ENCODE measurements around the gene PLIN1. TPM values are rescaled to one million over a fixed set of nuclear protein-coding genes. Genes with fewer than 3 reads are reported as not detected.
"Not testable (repeated sequence)": the region's sequence is repeated elsewhere in the genome, so short reads cannot be mapped to it uniquely, and the experiment has no call there.

The PLIN1 gene
- total and polyA plus RNA-seq, 4 donors = 0.38 to 4.1 (median 2.6) TPM

- DNase-seq (no peak), ATAC-seq (ENCODE audit: low FRiP score) (no peak)
- 76 to 86% methylated on average over 1 of the region's 1 CpG for WGBS, 2 donors
- no peak overlapping the region for H3K4me3 ChIP-seq (ENCODE audit: low read length in 2 of 2)
- H3K27me3 ChIP-seq (ENCODE audit: control insufficient read depth in 1 of 2, insufficient read depth in 2 of 2, low read length in 1 of 2) = no peaks in the 10 kb centered on the region
- H3K4me1 ChIP-seq (ENCODE audit: control insufficient read depth in 1 of 2, insufficient read depth in 2 of 2, low read length in 2 of 2) = no peaks in the 10 kb centered on the region
- H3K27ac ChIP-seq (ENCODE audit: low read depth in 1 of 2, low read length in 2 of 2) = no peak overlapping the region
- no peaks in the 10 kb centered on the region for H3K9me3 ChIP-seq (ENCODE audit: control insufficient read depth, low read length)
- no peaks in the 10 kb centered on the region for H3K36me3 ChIP-seq (ENCODE audit: control insufficient read depth in 1 of 2, insufficient read depth in 2 of 2, low read length in 1 of 2)
- intact Hi-C loops (cut with DNase I) = loop anchor here (2.0 to 5.0 kb wide), 2 partner anchors 39 to 46 kb away; partner anchors contain the start of gene KIF7 (in 1 of the 2)
These were observed 14.5 kb upstream of the PLIN1 start for GRCh38 chr15:89693696-89694095.

- intact Hi-C loops (cut with DNase I) = loop anchor here in 1 of 2 donors (5.0 kb wide), 1 partner anchor 46 kb away; no protein-coding TSS in a partner anchor
- H3K27ac ChIP-seq (ENCODE audit: low read depth in 1 of 2, low read length in 2 of 2) = no peak overlapping the region
- H3K4me3 ChIP-seq (ENCODE audit: low read length in 2 of 2) = no peak overlapping the region
- DNase-seq (no peak), ATAC-seq (ENCODE audit: low FRiP score) (no peak)
- no peaks in the 10 kb centered on the region for H3K4me1 ChIP-seq (ENCODE audit: control insufficient read depth in 1 of 2, insufficient read depth in 2 of 2, low read length in 2 of 2)
- H3K27me3 ChIP-seq (ENCODE audit: control insufficient read depth in 1 of 2, insufficient read depth in 2 of 2, low read length in 1 of 2) = no peaks in the 10 kb centered on the region
- 33 to 64% methylated on average over 2 of the region's 2 CpGs for WGBS, 2 donors
- no peaks in the 10 kb centered on the region for H3K36me3 ChIP-seq (ENCODE audit: control insufficient read depth in 1 of 2, insufficient read depth in 2 of 2, low read length in 1 of 2)
- no peaks in the 10 kb centered on the region for H3K9me3 ChIP-seq (ENCODE audit: control insufficient read depth, low read length)
These were observed 13.9 kb upstream of the PLIN1 start for GRCh38 chr15:89693091-89693490.

GRCh38 chr15:89690276-89691218 is 11.4 kb upstream of the PLIN1 start, which contains the start of the genes PEX11A and WDR93:
PEX11A (minus strand) TSS chr15:89690754; CDS start chr15:89690632, 122 bp downstream.
WDR93 (plus strand) TSS chr15:89690811; CDS start chr15:89701747, 10,936 bp downstream.
- no peaks in the 10 kb centered on the region for H3K9me3 ChIP-seq (ENCODE audit: control insufficient read depth, low read length)
- DNase-seq (peak; percentile 90 to 93), ATAC-seq (ENCODE audit: low FRiP score) (peak; percentile 93)
- no peak within 1 kb of the TSS for H3K27ac ChIP-seq (ENCODE audit: low read depth in 1 of 2, low read length in 2 of 2)
- peaks cover 0 to 1% of the 10 kb centered on the region in 2 donors for H3K4me1 ChIP-seq (ENCODE audit: control insufficient read depth in 1 of 2, insufficient read depth in 2 of 2, low read length in 2 of 2)
- intact Hi-C loops (cut with DNase I) = loop anchor here in 1 of 2 donors (5.0 kb wide), 1 partner anchor 43 kb away; no protein-coding TSS in a partner anchor
- no peaks in the 10 kb centered on the region for H3K36me3 ChIP-seq (ENCODE audit: control insufficient read depth in 1 of 2, insufficient read depth in 2 of 2, low read length in 1 of 2)
- H3K27me3 ChIP-seq (ENCODE audit: control insufficient read depth in 1 of 2, insufficient read depth in 2 of 2, low read length in 1 of 2) = no peaks in the 10 kb centered on the region
- 2% methylated on average over 60 of the region's 60 CpGs for WGBS, 2 donors
- H3K4me3 ChIP-seq (ENCODE audit: low read length in 2 of 2) = peak within 1 kb of the TSS; percentile 71 to 78

- not testable (repeated sequence) for H3K36me3 ChIP-seq (ENCODE audit: control insufficient read depth in 1 of 2, insufficient read depth in 2 of 2, low read length in 1 of 2); H3K4me1 ChIP-seq (ENCODE audit: control insufficient read depth in 1 of 2, insufficient read depth in 2 of 2, low read length in 2 of 2); H3K27ac ChIP-seq (ENCODE audit: low read depth in 1 of 2, low read length in 2 of 2); H3K9me3 ChIP-seq (ENCODE audit: control insufficient read depth, low read length); H3K27me3 ChIP-seq (ENCODE audit: control insufficient read depth in 1 of 2, insufficient read depth in 2 of 2, low read length in 1 of 2); DNase-seq; ATAC-seq (ENCODE audit: low FRiP score)
- intact Hi-C loops (cut with DNase I) = loop anchor here in 1 of 2 donors (5.0 kb wide), 1 partner anchor 43 kb away; no protein-coding TSS in a partner anchor
- 34 to 39% methylated on average over 15 of the region's 15 CpGs for WGBS, 2 donors
- peak overlapping the region; percentile 71 to 78 for H3K4me3 ChIP-seq (ENCODE audit: low read length in 2 of 2)
These were observed 10.7 kb upstream of the PLIN1 start for GRCh38 chr15:89689930-89690275.

GRCh38 chr15:89686522-89686921 is 7.4 kb upstream of the PLIN1 start:
- intact Hi-C loops (cut with DNase I) = no loop called here
- Histone ChIP-seq H3K9me3 (ENCODE audit: control insufficient read depth, low read length) (no peaks in the 10 kb centered on the region), H3K4me3 (ENCODE audit: low read length in 2 of 2) (no peak overlapping the region), H3K27ac (ENCODE audit: low read depth in 1 of 2, low read length in 2 of 2) (peak overlapping the region in 1 of 2 donors; percentile 72), H3K4me1 (ENCODE audit: control insufficient read depth in 1 of 2, insufficient read depth in 2 of 2, low read length in 2 of 2) (peaks cover 0 to 1% of the 10 kb centered on the region in 2 donors), H3K36me3 (ENCODE audit: control insufficient read depth in 1 of 2, insufficient read depth in 2 of 2, low read length in 1 of 2) (no peaks in the 10 kb centered on the region), H3K27me3 (ENCODE audit: control insufficient read depth in 1 of 2, insufficient read depth in 2 of 2, low read length in 1 of 2) (no peaks in the 10 kb centered on the region)
- DNase-seq = no peak
- ATAC-seq (ENCODE audit: low FRiP score) = no peak

GRCh38 chr15:89685995-89686394 is 6.8 kb upstream of the PLIN1 start:
- Histone ChIP-seq H3K36me3 (ENCODE audit: control insufficient read depth in 1 of 2, insufficient read depth in 2 of 2, low read length in 1 of 2) (no peaks in the 10 kb centered on the region), H3K9me3 (ENCODE audit: control insufficient read depth, low read length) (no peaks in the 10 kb centered on the region), H3K4me3 (ENCODE audit: low read length in 2 of 2) (no peak overlapping the region), H3K27ac (ENCODE audit: low read depth in 1 of 2, low read length in 2 of 2) (peak overlapping the region in 1 of 2 donors; percentile 72), H3K27me3 (ENCODE audit: control insufficient read depth in 1 of 2, insufficient read depth in 2 of 2, low read length in 1 of 2) (no peaks in the 10 kb centered on the region), H3K4me1 (ENCODE audit: control insufficient read depth in 1 of 2, insufficient read depth in 2 of 2, low read length in 2 of 2) (peaks cover 1 to 3% of the 10 kb centered on the region in 2 donors)
- intact Hi-C loops (cut with DNase I) = no loop called here
- ATAC-seq (ENCODE audit: low FRiP score) = no peak
- no peak for DNase-seq
- WGBS, 2 donors = 68 to 79% methylated on average over 2 of the region's 2 CpGs

- DNase-seq (no peak), ATAC-seq (ENCODE audit: low FRiP score) (no peak)
- intact Hi-C loops (cut with DNase I) = loop anchor here in 1 of 2 donors (5.0 kb wide), 1 partner anchor 34 kb away; no protein-coding TSS in a partner anchor
- no peaks in the 10 kb centered on the region for H3K36me3 ChIP-seq (ENCODE audit: control insufficient read depth in 1 of 2, insufficient read depth in 2 of 2, low read length in 1 of 2)
- H3K27ac ChIP-seq (ENCODE audit: low read depth in 1 of 2, low read length in 2 of 2) = peak overlapping the region in 1 of 2 donors; percentile 39
- H3K9me3 ChIP-seq (ENCODE audit: control insufficient read depth, low read length) = no peaks in the 10 kb centered on the region
- peaks cover under 1 to 8% of the 10 kb centered on the region in 2 donors for H3K4me1 ChIP-seq (ENCODE audit: control insufficient read depth in 1 of 2, insufficient read depth in 2 of 2, low read length in 2 of 2)
- WGBS, 2 donors = 91 to 98% methylated on average over 2 of the region's 2 CpGs
- H3K27me3 ChIP-seq (ENCODE audit: control insufficient read depth in 1 of 2, insufficient read depth in 2 of 2, low read length in 1 of 2) = no peaks in the 10 kb centered on the region
- no peak overlapping the region for H3K4me3 ChIP-seq (ENCODE audit: low read length in 2 of 2)
These were observed 2.0 kb upstream of the PLIN1 start for GRCh38 chr15:89681146-89681545.

GRCh38 chr15:89680282-89680873 is 1.2 kb upstream of the PLIN1 start:
- no peak overlapping the region for H3K4me3 ChIP-seq (ENCODE audit: low read length in 2 of 2)
- peak overlapping the region in 1 of 2 donors; percentile 39 for H3K27ac ChIP-seq (ENCODE audit: low read depth in 1 of 2, low read length in 2 of 2)
- H3K27me3 ChIP-seq (ENCODE audit: control insufficient read depth in 1 of 2, insufficient read depth in 2 of 2, low read length in 1 of 2) = no peaks in the 10 kb centered on the region
- ATAC-seq (ENCODE audit: low FRiP score) (peak; percentile 92), DNase-seq (peak in 1 of 2 donors; percentile 72)
- 1 to 7% methylated on average over 5 of the region's 5 CpGs for WGBS, 2 donors
- H3K4me1 ChIP-seq (ENCODE audit: control insufficient read depth in 1 of 2, insufficient read depth in 2 of 2, low read length in 2 of 2) = peaks cover 0 to 8% of the 10 kb centered on the region in 2 donors
- intact Hi-C loops (cut with DNase I) = loop anchor here in 1 of 2 donors (5.0 kb wide), 1 partner anchor 33 kb away; no protein-coding TSS in a partner anchor
- H3K9me3 ChIP-seq (ENCODE audit: control insufficient read depth, low read length) = no peaks in the 10 kb centered on the region
- H3K36me3 ChIP-seq (ENCODE audit: control insufficient read depth in 1 of 2, insufficient read depth in 2 of 2, low read length in 1 of 2) = no peaks in the 10 kb centered on the region
